Measurements from ENCODE around the gene ADAMTS5. TPM values are rescaled to one million over a fixed set of nuclear protein-coding genes. Genes with fewer than 3 reads are reported as not detected.

Gene ADAMTS5
- total RNA-seq, 1 donor from 2014 or later, result 0.26 TPM

DNA sequence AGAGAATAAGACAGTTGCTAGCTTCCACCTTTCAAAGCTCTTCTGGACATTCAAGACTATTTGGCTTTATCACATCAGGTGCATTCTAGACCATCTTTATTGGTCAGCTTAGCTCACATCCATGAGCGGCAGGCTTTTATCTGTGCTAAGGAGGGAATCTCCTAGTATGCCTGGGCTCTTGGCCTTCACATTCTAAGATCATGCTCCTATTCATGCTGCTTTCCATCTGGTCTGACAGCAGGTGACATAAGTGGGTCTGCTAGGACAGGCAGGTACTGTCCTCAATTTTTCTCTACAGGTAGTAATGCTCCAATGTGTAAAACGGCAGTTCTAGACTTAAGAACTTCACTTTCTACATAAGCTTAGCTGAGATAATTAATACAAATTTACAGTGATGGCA, 82.5 kb downstream of the ADAMTS5 start:
- TF ChIP-seq, protein P1, sequence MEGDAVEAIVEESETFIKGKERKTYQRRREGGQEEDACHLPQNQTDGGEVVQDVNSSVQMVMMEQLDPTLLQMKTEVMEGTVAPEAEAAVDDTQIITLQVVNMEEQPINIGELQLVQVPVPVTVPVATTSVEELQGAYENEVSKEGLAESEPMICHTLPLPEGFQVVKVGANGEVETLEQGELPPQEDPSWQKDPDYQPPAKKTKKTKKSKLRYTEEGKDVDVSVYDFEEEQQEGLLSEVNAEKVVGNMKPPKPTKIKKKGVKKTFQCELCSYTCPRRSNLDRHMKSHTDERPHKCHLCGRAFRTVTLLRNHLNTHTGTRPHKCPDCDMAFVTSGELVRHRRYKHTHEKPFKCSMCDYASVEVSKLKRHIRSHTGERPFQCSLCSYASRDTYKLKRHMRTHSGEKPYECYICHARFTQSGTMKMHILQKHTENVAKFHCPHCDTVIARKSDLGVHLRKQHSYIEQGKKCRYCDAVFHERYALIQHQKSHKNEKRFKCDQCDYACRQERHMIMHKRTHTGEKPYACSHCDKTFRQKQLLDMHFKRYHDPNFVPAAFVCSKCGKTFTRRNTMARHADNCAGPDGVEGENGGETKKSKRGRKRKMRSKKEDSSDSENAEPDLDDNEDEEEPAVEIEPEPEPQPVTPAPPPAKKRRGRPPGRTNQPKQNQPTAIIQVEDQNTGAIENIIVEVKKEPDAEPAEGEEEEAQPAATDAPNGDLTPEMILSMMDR (IDR thresholded peaks at IDR 0.05; ENCODE audit: insufficient read depth, low read length, severe bottlenecking), result no peak
- no peaks in the 10 kb centered on the region for H3K27me3 ChIP-seq (ENCODE audit: control insufficient read depth, insufficient read depth, low read length)

DNA sequence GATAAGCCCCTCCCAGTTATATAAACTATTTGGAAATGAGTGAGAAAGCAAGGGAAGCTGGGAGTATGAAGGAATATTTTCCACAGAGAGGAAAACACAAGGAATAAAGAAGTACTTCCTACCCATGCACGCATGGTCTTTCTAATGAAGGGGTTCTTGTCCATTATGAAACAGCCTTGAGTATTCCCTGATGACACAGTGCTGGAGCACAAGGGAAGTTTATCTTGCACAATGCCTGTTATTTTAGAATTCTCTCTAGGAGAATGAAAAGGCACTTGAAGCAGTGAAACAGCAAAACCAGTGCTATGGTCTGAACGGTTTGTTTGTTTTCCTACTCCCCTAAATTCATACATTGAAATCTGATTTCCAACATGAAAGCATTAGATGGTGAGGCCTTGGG, 83.1 kb downstream of the ADAMTS5 start:
- H3K4me3 ChIP-seq (ENCODE audit: low read depth, low read length), result no peak overlapping the region
- TF ChIP-seq, protein P1 (IDR thresholded peaks at IDR 0.05; ENCODE audit: insufficient read depth, low read length, severe bottlenecking), result no peak
- no peaks in the 10 kb centered on the region for H3K27me3 ChIP-seq (ENCODE audit: control insufficient read depth, insufficient read depth, low read length)
- DNase-seq (ENCODE audit: low read depth) (no peak), FAIRE-seq (no peak)
- no peaks in the 10 kb centered on the region for H3K36me3 ChIP-seq (ENCODE audit: control insufficient read depth, insufficient read depth, low read length)

More for the DNA sequence above, 82.5 kb downstream of the ADAMTS5 start:
- DNase-seq (ENCODE audit: low read depth) (no peak), FAIRE-seq (no peak)
- H3K4me3 ChIP-seq (ENCODE audit: low read depth, low read length), result no peak overlapping the region
- no peaks in the 10 kb centered on the region for H3K36me3 ChIP-seq (ENCODE audit: control insufficient read depth, insufficient read depth, low read length)

DNA sequence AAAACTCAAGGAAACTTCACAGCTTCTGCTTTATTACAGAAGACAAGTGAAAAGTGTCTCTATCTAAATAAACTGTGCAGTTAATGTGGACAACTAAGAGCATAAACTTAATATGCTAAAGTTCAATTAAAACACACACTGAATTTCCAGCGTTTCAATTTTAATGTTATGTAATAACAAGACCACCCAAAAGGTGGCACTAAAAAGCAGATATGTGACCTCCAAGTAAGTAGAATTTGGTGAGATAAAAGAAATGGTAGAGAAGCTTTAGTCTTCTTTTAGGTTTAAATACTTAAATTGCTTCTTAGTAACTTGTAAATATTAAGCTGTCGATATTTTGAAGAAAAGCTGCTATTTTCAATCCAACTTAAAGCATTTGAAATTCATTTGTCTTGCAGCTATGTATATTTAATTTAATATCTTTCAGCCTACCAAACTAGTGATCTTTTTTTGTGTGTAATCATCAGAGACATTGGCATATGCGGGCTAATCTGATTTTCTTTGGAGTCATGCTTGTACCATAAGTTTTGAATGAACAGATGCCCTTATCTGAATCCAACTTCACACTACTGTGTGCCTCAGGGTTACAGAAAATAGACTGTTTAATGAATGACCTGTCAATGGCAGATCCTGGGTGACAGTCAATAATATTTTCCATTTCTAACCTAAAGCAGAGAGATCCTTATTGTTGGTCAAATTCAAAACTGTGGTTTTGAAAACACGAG, 85.2 kb downstream of the ADAMTS5 start:
- TF ChIP-seq, protein P1 (IDR thresholded peaks at IDR 0.05; ENCODE audit: insufficient read depth, low read length, severe bottlenecking), result no peak
- no peaks in the 10 kb centered on the region for H3K36me3 ChIP-seq (ENCODE audit: control insufficient read depth, insufficient read depth, low read length)
- H3K27me3 ChIP-seq (ENCODE audit: control insufficient read depth, insufficient read depth, low read length), result no peaks in the 10 kb centered on the region
- no peak overlapping the region for H3K4me3 ChIP-seq (ENCODE audit: low read depth, low read length)
- FAIRE-seq, result no peak
- peak; percentile 23 for DNase-seq (ENCODE audit: low read depth)

DNA sequence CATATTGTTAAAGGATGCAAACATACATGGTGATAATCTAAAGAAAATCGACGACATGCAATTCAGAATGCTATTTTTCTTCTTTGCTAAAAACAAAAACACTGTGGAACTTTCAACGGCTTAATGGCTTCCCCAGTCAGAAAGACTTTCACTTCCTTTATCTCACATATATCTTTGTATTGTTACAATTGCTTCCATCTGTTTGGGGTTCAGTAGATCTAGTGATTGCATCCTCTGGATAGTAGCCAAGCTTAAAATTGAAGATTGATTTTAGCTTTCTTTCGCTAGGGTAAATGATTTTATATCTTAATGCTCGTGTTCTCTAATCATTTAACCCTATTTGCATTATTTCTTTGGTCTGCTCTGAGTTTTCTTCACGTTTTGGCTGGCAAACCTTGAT, 89.9 kb downstream of the ADAMTS5 start:
- TF ChIP-seq, protein P1 (IDR thresholded peaks at IDR 0.05; ENCODE audit: insufficient read depth, low read length, severe bottlenecking), result no peak
- no peak for FAIRE-seq
- no peaks in the 10 kb centered on the region for H3K36me3 ChIP-seq (ENCODE audit: control insufficient read depth, insufficient read depth, low read length)
- no peak for DNase-seq (ENCODE audit: low read depth)
- no peaks in the 10 kb centered on the region for H3K27me3 ChIP-seq (ENCODE audit: control insufficient read depth, insufficient read depth, low read length)
- no peak overlapping the region for H3K4me3 ChIP-seq (ENCODE audit: low read depth, low read length)

DNA sequence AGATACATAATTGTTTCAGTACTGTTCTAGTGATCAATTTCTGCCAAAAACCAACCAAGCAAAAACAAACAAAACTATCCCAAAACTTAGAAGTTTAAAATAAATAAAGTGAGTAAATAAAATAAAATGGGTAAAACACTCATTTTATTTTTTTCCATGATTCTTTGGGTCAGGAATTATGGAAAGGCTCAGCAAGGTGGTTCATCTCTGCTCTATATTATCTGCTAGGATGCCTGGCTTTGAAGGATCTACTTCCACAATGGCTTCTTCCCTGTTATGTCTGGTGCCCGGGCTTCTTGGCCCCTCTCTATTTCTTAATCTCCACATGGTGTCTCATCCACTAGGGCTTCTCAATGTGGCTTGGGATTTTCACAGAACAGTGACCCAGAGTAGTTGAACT, 92.5 kb downstream of the ADAMTS5 start:
- TF ChIP-seq, protein P1 (IDR thresholded peaks at IDR 0.05; ENCODE audit: insufficient read depth, low read length, severe bottlenecking), result no peak
- no peak for FAIRE-seq
- no peak for DNase-seq (ENCODE audit: low read depth)

More for the DNA sequence above, 92.5 kb downstream of the ADAMTS5 start:
- no peak overlapping the region for H3K4me3 ChIP-seq (ENCODE audit: low read depth, low read length)
- no peaks in the 10 kb centered on the region for H3K36me3 ChIP-seq (ENCODE audit: control insufficient read depth, insufficient read depth, low read length)
- no peaks in the 10 kb centered on the region for H3K27me3 ChIP-seq (ENCODE audit: control insufficient read depth, insufficient read depth, low read length)

Other genes starting within 250 kb of the ADAMTS5 start
- gene ADAMTS1, start 121.7 kb downstream of the ADAMTS5 start, total RNA-seq, result 100 and 124 TPM in 2 replicates